Stomach (tissue), 19 donors: ENCODE data around the gene SENP2. TPM values are rescaled to one million over a fixed set of nuclear protein-coding genes. Genes with fewer than 3 reads are reported as not detected.
A peak's percentile ranks its signal among the peaks of the same experiment; 100 is the strongest.

Experiments used
- DNase-seq, 2 donors: peaks; one replicate each; pipeline versions ENCODE4 v3.0.0 to v3.0.0-alpha.2; 2013 to 2019
- H3K27ac ChIP-seq, 5 donors: fragments of 200-600 bp in 4 of 5; sonication (generic) in 4 of 5; one replicate each; pipeline ENCODE4 v1.5.1; 2013 to 2019; ENCODE audit warnings: mild to moderate bottlenecking in 1 of 5, moderate library complexity in 1 of 5
- H3K27me3 ChIP-seq, 3 donors: fragments of 200-600 bp; sonication (generic); one replicate each; pipeline ENCODE4 v1.5.1; 2017 to 2019; ENCODE audit warnings: mixed run types in 1 of 3
- H3K36me3 ChIP-seq, 4 donors: fragments of 200-600 bp; sonication (generic); 1 replicate in 3 of 4; 2 replicates in 1 of 4; pipeline ENCODE4 v1.5.1; 2016 to 2019
- H3K4me1 ChIP-seq, 4 donors: fragments of 200-600 bp; sonication (generic); one replicate each; pipeline ENCODE4 v1.5.1; 2016 to 2019
- H3K4me3 ChIP-seq, 4 donors: fragments of 200-600 bp; sonication (generic) in 3 of 4; one replicate each; pipeline ENCODE4 v1.5.1; 2016 to 2019; ENCODE audit warnings: mild to moderate bottlenecking in 1 of 4
- H3K9me3 ChIP-seq, 4 donors: fragments of 200-600 bp; sonication (generic); one replicate each; pipeline ENCODE4 v1.5.1; 2016 to 2019
- CTCF ChIP-seq, 7 experiments: fragments of 450-650 bp in 4 of 7; fragments of 200-600 bp in 3 of 7; sonication (generic) in 3 of 7; IDR thresholded peaks; one replicate each; pipeline ENCODE4 v1.5.1; 2016 to 2019; ENCODE audit warnings: antibody characterized with exemption in 7 of 7, control low read depth in 2 of 7, mild to moderate bottlenecking in 1 of 7
- EP300 ChIP-seq: sonication (generic); formaldehyde crosslinking; IDR thresholded peaks from one replicate; pipeline ENCODE4 v1.6.1; 2017; ENCODE audit warnings: antibody characterized with exemption
- POLR2A ChIP-seq, 4 donors: fragments of 450-650 bp; IDR thresholded peaks; one replicate each; pipeline ENCODE4 v1.6.1; 2016; ENCODE audit warnings: antibody characterized with exemption in 4 of 4, control low read depth in 2 of 4, mild to moderate bottlenecking in 1 of 4, moderate library complexity in 1 of 4
- POLR2AphosphoS5 ChIP-seq, 3 donors: sonication (generic); formaldehyde crosslinking; IDR thresholded peaks; one replicate each; pipeline ENCODE4 v1.6.1; 2016; ENCODE audit warnings: antibody characterized with exemption in 3 of 3
- WGBS, 5 donors: extraction: QIAGEN DNeasy Blood & Tissue Kit in 3 of 5; methylation state at CpG; one replicate each; pipeline versions ENCODE4 v1.1.5 to v1.1.7; 2013 to 2018; 5-methylcytosine and 5-hydroxymethylcytosine counted together
- intact Hi-C: fragments of 100-400 bp; cut with DNase I; formaldehyde crosslinking; loops from one replicate; pipeline ENCODE4 v1.15.1; 2023; ENCODE audit warnings: low total_unique reads
- long read RNA-seq, 10 donors: transcript quantifications; one replicate each; lab custom pipeline, GENCODE V29; 2026
- polyA plus RNA-seq, 3 donors: library from polyadenylated mRNA; stranded (reverse); fragments of 200-250 nt; gene quantifications; one replicate each; pipeline ENCODE4 v1.2.3, GENCODE V29; 2013
- total RNA-seq, 5 donors: library from RNA; depleted of rRNA; stranded (reverse); fragments of >200 nt; gene quantifications; one replicate each; pipeline versions ENCODE4 v1.1.0 to v1.2.3, GENCODE V29; 2014 to 2016
- donor health status: healthy with polysubstance abuse.
- donor health status: Bipolar disorder and iron deficiency.
- donor health status: healthy.

SENP2 gene
- total RNA-seq (100 to 1,000 TPM in 1 of 5 donors, 10 to 100 TPM in 3, 1 to 10 TPM in 1; 2.3 to 146 (median 17.1) TPM), polyA plus RNA-seq (10 to 100 TPM in 1 of 3 donors, 1 to 10 TPM in 2; 5.2 to 16.0 (median 8.7) TPM)
- long read RNA-seq, donor 1, partial matches to known transcripts = 15 of 15 reads
- long read RNA-seq, donor 1, other reads (novel, unspliced or antisense) = 0 of 15 reads
- long read RNA-seq, donor 2, full-length matches to known transcripts = 3 of 3 reads
- long read RNA-seq, donor 2, partial matches to known transcripts = 0 of 3 reads
- long read RNA-seq, donor 2, other reads (novel, unspliced or antisense) = 0 of 3 reads
- long read RNA-seq, donor 3, full-length matches to known transcripts = 2 of 2 reads
- long read RNA-seq, donor 3, partial matches to known transcripts = 0 of 2 reads
- long read RNA-seq, donor 3, other reads (novel, unspliced or antisense) = 0 of 2 reads
- long read RNA-seq, donor 4 = 0 reads
- long read RNA-seq, donor 5 = 0 reads
- long read RNA-seq, donor 6 = 0 reads
- long read RNA-seq, donor 7 = 0 reads
- long read RNA-seq, donor 8, full-length matches to known transcripts = 1 of 18 reads
- long read RNA-seq, donor 8, partial matches to known transcripts = 17 of 18 reads
- long read RNA-seq, donor 8, other reads (novel, unspliced or antisense) = 0 of 18 reads
- long read RNA-seq, donor 9 = 0 reads
- long read RNA-seq, donor 10, full-length matches to known transcripts = 1 of 1 reads
- long read RNA-seq, donor 10, partial matches to known transcripts = 0 of 1 reads
- long read RNA-seq, donor 10, other reads (novel, unspliced or antisense) = 0 of 1 reads

- Histone ChIP-seq H3K4me3 (peak within 1 kb of the TSS; percentile 90 to 97 (median 90)), H3K27ac (peak within 1 kb of the TSS; percentile 95 to 99 (median 98)), H3K36me3 (peaks cover 0 to 16% (median 8%) of the 10 kb centered on the region in 4 donors), H3K4me1 (peaks cover 15 to 41% (median 37%) of the 10 kb centered on the region in 4 donors), H3K27me3 (no peaks in the 10 kb centered on the region), H3K9me3 (no peaks in the 10 kb centered on the region)
- 0 to 1% (median 0%) methylated on average over 12 to 64 of the region's 64 CpGs for WGBS, 5 donors
- TF ChIP-seq CTCF (IDR thresholded peaks at IDR 0.05) (no peak), POLR2AphosphoS5 (IDR thresholded peaks at IDR 0.05) (peak; percentile 73 to 93 (median 89)), EP300 (no peak), POLR2A (IDR thresholded peaks at IDR 0.05) (peak in 2 of 4 donors; percentile 39 to 84)
- DNase-seq = peak; percentile 100
- intact Hi-C loops = no loop called here
Measured at GRCh38 chr3:185585859-185586685, at the start of gene SENP2. Gene SENP2 (plus strand): TSS chr3:185586295. CDS start chr3:185586414, 119 bp downstream.

GRCh38 chr3:185537369-185537970 is 48.6 kb upstream of the SENP2 start:
- H3K9me3 ChIP-seq = no peaks in the 10 kb centered on the region
- peak overlapping the region; percentile 78 to 94 (median 82) for H3K27ac ChIP-seq

GRCh38 chr3:185539934-185540333 is 46.2 kb upstream of the SENP2 start:
- Histone ChIP-seq H3K27ac (peak overlapping the region in 4 of 5 donors; percentile 3 to 73 (median 44)), H3K4me1 (peaks cover 0 to 20% (median 9%) of the 10 kb centered on the region in 4 donors), H3K4me3 (no peak overlapping the region), H3K27me3 (no peaks in the 10 kb centered on the region), H3K9me3 (no peaks in the 10 kb centered on the region), H3K36me3 (peaks cover 0 to 16% (median 4%) of the 10 kb centered on the region in 4 donors)
- WGBS, 5 donors = 73 to 80% (median 79%) methylated on average over 2 of the region's 2 CpGs
- intact Hi-C loops = no loop called here
- TF ChIP-seq POLR2A (IDR thresholded peaks at IDR 0.05) (no peak), CTCF (IDR thresholded peaks at IDR 0.05) (no peak), EP300 (no peak), POLR2AphosphoS5 (IDR thresholded peaks at IDR 0.05) (no peak)
- no peak for DNase-seq

More at GRCh38 chr3:185537369-185537970, 48.6 kb upstream of the SENP2 start:
- WGBS, 5 donors = 15 to 25% (median 18%) methylated on average over 9 of the region's 9 CpGs
- peak; percentile 69 to 91 for DNase-seq
- H3K4me1 ChIP-seq = peaks cover 0 to 14% (median 3%) of the 10 kb centered on the region in 4 donors
- TF ChIP-seq EP300 = no peak
- TF ChIP-seq CTCF (IDR thresholded peaks at IDR 0.05) = peak in 1 of 7 experiments; percentile 18
- TF ChIP-seq POLR2A (IDR thresholded peaks at IDR 0.05) = no peak
- TF ChIP-seq POLR2AphosphoS5 (IDR thresholded peaks at IDR 0.05) = peak in 2 of 3 donors; percentile 76 to 95
- no peak overlapping the region for H3K4me3 ChIP-seq
- H3K27me3 ChIP-seq = no peaks in the 10 kb centered on the region
- H3K36me3 ChIP-seq = peaks cover 0 to 14% (median 5%) of the 10 kb centered on the region in 4 donors
- intact Hi-C loops = no loop called here
